Stimulated activated CD4-positive, alpha-beta T cell treated with anti-CD3 and anti-CD28 coated beads, Interleukin-1b, Interleukin-23, amount 100 ng/mL, for 1 hour (primary cell): ENCODE results near the gene MRPL14.
"Not testable (repeated sequence)": the region's sequence is repeated elsewhere in the genome, so short reads cannot be mapped to it uniquely, and the experiment has no call there.

Experiments used
- DNase-seq, 2 donors: peaks; one replicate each; pipeline ENCODE4 v3.0.0-alpha.2; 2020; ENCODE audit warnings: low read depth in 2 of 2

MRPL14 gene

GRCh38 chr6:44101832-44102231 is 25.4 kb downstream of the MRPL14 start:
- no peak for DNase-seq

- no peak for DNase-seq
These were observed 27.1 kb downstream of the MRPL14 start for GRCh38 chr6:44100088-44100550.

DNA sequence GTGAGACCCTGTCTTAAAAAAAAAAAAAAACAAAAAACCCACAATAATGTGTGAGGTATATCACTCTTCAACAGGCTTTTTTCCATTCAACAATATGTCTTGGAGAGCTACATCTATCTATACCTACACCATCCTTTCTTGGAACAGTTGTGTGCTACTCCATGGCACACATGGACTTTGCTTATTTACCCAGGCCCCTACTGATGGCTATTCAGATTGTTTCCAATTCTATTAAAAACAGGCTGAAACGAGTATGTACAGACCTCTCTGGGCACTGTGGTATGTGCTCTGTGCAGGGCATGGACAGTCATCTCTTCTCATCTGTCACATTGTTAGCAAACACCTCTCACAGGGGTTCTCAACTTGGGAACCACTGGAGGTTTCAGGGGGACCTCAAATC is 28.1 kb downstream of the MRPL14 start:
- no peak for DNase-seq

GRCh38 chr6:44097782-44098317 is 29.4 kb downstream of the MRPL14 start:
- DNase-seq, result no peak

GRCh38 chr6:44096612-44097011 is 30.6 kb downstream of the MRPL14 start:
- peak; percentile 42 to 50 for DNase-seq

- DNase-seq, result not testable (repeated sequence)
These were observed 32.0 kb downstream of the MRPL14 start for GRCh38 chr6:44095243-44095623.

DNA sequence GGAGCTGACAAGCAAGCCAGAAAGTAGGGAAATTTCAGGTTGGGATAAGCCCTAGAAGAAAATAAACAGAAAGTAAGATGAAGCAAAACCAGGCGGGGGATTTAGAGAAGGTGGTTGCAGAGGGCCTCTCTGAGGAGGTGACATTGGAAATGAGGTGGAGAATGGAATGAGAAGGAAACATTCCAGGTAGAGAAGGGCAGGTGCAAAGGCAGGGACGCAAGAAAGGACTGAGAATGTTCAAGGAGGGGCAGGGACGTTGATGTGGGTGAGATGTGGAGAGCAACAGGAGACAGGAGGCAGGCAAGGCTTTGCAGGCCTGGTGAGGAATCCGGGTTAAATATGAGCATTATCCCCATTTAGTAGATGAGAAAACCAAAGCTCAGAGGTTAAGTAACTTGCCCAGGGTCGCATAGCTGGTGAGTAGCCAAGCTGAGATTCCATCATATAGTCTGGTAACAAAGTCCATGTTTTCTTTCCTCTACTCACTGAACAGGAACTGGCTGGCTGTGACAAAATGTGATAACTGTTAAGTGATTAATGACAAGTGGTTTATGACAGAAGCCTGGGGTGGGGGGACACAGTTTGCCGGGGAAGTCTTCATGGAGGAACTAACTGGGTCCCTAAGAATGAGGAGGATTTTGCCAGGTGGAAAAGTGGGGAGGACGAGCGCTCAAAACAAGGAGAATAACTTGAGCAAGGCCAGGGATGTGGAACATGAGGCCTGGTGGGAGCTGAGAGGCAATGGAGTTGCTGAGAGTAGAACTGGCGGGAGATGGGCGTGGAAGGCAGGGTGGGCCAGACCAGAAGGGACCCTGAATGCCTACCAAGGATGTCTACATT is 32.6 kb downstream of the MRPL14 start:
- DNase-seq, result no peak

DNA sequence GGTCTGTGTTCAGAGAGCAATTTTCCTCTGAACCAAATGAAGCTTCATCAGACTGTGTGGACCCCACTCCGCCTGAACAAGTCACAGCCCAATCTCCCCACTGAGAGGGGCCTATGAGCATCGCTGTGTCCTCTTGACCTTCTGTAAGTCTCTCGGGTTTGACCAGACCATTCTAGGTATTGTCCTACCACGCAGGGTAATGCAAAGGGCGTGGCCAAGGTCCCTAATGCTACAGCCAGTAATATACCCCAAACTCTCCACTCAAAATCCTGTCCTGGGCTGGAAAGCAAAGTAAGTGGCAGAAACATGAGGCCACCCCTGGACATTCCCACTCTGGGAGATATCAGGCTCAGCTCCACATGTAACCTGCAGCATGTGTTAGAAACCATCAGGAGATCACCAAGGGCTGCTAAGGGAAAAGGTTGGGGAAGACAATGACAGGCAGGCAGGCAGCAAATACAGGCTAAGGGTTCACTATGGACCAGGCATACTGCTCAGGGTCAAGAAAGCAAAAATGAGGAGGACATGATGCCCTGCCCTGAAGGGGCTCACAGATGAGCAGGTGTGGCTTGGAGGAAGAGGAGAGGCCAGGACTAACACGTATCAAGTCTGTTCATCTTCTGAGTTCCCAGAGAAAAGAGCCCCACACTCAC is 33.4 kb downstream of the MRPL14 start:
- no peak for DNase-seq

DNA sequence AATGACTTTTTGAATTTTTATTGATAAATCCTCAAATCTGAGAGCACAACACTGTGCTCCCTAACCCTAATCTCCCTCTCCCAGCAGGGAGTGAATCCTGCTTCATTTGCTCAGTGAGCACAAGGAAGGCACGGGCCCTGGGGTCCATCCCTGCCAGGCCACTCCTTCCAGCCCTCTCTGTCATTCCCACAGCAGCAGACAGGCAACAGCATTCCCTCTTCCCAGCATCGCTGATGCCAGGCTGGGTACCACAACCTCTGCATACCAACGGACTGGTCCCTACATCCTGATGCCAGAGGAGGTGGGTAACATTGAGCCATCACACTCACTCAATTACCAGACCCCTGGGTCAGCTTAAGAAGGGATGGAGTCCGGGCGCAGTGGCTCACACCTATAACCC is 34.2 kb downstream of the MRPL14 start:
- no peak for DNase-seq

DNA sequence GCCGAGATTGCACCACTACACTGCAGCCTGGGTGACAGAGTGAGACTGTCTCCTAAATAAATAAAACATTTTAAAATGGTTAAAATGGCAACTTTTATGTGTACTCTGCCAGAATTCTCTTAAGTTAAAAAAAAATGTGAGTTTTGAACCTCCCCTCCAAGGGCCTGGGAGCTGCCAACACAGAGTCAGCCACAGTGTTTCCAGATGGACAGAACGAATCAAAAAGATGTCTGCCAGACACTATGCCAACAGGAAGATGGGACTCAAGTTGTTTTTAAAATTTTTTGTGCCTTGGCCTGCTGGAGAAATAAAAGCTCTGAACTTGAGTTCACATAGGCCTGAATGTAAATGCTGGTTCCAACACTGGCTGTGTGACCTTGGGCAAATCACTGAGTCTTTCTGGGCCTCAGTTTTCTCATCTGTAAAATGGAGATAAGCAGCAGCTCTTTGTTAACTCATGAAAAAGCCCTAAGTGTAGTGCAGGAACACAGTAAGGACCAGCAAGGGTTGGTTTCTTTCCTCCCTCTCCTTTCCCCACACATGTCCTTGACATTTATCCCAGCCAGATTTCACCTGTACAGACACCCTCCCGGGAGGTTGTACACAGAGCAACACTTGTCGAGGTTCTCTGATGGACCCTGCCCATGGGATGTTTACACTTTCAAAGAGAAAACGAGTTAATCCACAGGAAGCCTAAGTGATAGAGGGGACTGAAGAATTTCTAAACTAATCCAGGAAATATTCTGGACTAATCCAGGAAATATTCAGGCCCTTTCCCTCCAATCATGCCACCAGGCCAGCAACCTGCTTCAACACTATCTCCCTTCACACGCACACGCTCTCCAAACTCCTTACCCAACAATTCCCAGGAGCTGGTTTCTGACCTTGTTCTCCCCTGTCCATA is 35.0 kb downstream of the MRPL14 start:
- no peak for DNase-seq

- DNase-seq, result not testable (repeated sequence)
These were observed 35.9 kb downstream of the MRPL14 start for GRCh38 chr6:44091356-44091755.

DNA sequence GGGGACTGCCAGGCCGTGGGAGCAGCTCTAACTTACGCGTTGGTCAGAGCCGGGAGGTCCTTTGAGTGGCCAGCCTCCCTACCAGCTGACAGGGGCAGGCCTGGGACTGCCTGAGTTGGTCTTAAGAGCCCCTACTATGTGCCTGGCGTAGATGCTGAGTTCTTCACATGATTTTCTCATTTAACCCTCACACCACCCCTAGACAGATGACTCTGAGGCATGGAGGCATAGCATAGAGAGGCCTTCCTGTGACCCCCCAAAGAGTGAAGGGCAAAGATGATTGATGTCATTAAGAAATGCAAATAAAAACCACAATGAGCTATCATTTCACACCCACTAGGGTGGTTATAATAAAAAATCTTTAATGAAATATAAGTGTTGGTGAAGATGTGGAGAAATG is 36.8 kb downstream of the MRPL14 start:
- no peak for DNase-seq

GRCh38 chr6:44088827-44089590 is 38.2 kb downstream of the MRPL14 start:
- DNase-seq, result no peak

DNA sequence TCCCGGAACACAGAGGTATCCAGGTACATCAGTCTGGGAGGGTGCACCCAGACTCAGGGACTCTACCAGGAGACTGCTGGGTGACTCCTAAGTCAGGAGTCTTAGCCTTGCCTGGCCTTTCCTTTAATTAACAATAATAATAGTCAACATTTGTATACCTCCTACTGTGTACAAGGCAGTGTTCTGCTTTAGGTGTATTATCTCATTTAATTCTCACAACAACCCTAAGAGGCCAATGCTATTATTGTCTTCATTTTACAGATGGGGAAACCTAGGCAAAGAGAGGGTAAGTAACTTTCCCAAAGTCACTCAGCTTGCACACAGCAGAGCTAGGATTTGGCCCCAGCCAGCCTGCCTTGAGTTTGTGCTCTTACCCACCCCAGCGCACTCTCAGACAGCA is 39.6 kb downstream of the MRPL14 start:
- DNase-seq, result no peak

- DNase-seq, result no peak
These were observed 40.2 kb downstream of the MRPL14 start for GRCh38 chr6:44086931-44087574.

- DNase-seq, result no peak
These were observed 42.0 kb downstream of the MRPL14 start for GRCh38 chr6:44085219-44085618.

GRCh38 chr6:44084231-44085014 is 42.8 kb downstream of the MRPL14 start:
- no peak for DNase-seq

DNA sequence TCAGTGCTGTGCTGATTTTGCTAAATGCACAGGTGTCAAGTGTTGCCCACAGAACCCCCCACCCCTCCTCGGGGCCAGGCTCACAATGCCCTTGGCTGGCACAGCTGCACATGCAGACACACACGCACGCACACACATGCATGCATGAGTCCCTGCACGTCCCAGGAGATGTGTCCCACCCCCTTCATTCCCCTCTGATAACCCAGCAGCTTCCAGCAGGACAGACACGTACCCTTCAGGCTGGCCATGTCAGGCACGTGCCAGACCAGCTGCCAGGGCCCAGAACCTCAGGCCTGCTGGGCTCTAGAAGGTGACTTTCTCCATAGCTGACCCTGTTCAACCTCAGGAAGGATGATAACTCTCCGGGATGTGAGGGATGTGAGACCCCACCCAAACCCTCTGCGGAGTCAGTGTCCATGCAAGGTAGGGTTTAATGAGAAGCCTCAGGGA is 44.4 kb downstream of the MRPL14 start:
- DNase-seq, result no peak

GRCh38 chr6:44081753-44082152 is 45.5 kb downstream of the MRPL14 start:
- DNase-seq, result no peak
